Measurements from ENCODE around the gene WWC1.

The WWC1 gene

GRCh38 chr5:168365581-168366081 lies 74.2 kb downstream of the WWC1 start:
- no peak for DNase-seq

- DNase-seq, result no peak
Measured at GRCh38 chr5:168366116-168366515, 74.7 kb downstream of the WWC1 start.

- no peak for DNase-seq
Measured at GRCh38 chr5:168368854-168369253, 77.4 kb downstream of the WWC1 start.

- DNase-seq, result no peak
Measured at GRCh38 chr5:168370831-168371230, 79.4 kb downstream of the WWC1 start.

- no peak for DNase-seq
Measured at GRCh38 chr5:168372356-168372946, 81.0 kb downstream of the WWC1 start.

GRCh38 chr5:168374532-168374931 lies 83.1 kb downstream of the WWC1 start:
- no peak for DNase-seq

GRCh38 chr5:168375214-168375613 lies 83.8 kb downstream of the WWC1 start:
- no peak for DNase-seq

GRCh38 chr5:168377525-168377924 lies 86.1 kb downstream of the WWC1 start:
- no peak for DNase-seq

- DNase-seq, result no peak
Measured at GRCh38 chr5:168378741-168379140, 87.3 kb downstream of the WWC1 start.

- no peak for DNase-seq
Measured at GRCh38 chr5:168382421-168382820, 91.0 kb downstream of the WWC1 start.

GRCh38 chr5:168390491-168390890 lies 99.0 kb downstream of the WWC1 start:
- no peak for DNase-seq

- no peak for DNase-seq
Measured at GRCh38 chr5:168393773-168394172, 102.3 kb downstream of the WWC1 start.

- DNase-seq, result no peak
Measured at GRCh38 chr5:168400429-168401220, 109.2 kb downstream of the WWC1 start.

GRCh38 chr5:168401226-168401625 lies 109.8 kb downstream of the WWC1 start:
- DNase-seq, result no peak

GRCh38 chr5:168401880-168402279 lies 110.4 kb downstream of the WWC1 start:
- no peak for DNase-seq

GRCh38 chr5:168404365-168404764 lies 112.9 kb downstream of the WWC1 start:
- no peak for DNase-seq

- DNase-seq, result no peak
Measured at GRCh38 chr5:168407211-168407610, 115.8 kb downstream of the WWC1 start.

GRCh38 chr5:168408561-168409305 lies 117.3 kb downstream of the WWC1 start:
- no peak for DNase-seq

- DNase-seq, result no peak
Measured at GRCh38 chr5:168409591-168410458, 118.4 kb downstream of the WWC1 start.

GRCh38 chr5:168411871-168412270 lies 120.4 kb downstream of the WWC1 start:
- DNase-seq, result no peak

- DNase-seq, result no peak
Measured at GRCh38 chr5:168413062-168413461, 121.6 kb downstream of the WWC1 start.

- DNase-seq, result no peak
Measured at GRCh38 chr5:168413596-168413995, 122.2 kb downstream of the WWC1 start.

- no peak for DNase-seq
Measured at GRCh38 chr5:168415401-168415800, 124.0 kb downstream of the WWC1 start.

Measured in CD4-positive, alpha-beta T cell treated with Interleukin-15 for 1 hour (primary cell).